Gastrocnemius medialis (tissue), 4 donors: Measurements from ENCODE around the gene CRTAC1.

Experiments used
- CTCF ChIP-seq, 5 experiments: fragments of 450-650 bp in 3 of 5; fragments of 200-600 bp in 2 of 5; sonication (generic) in 2 of 5; IDR thresholded peaks in 4 of 5; conservative IDR thresholded peaks in 1 of 5; 1 replicate in 4 of 5; 2 replicates in 1 of 5; pipeline ENCODE4 v1.5.1; 2016 to 2019; ENCODE audit warnings: antibody characterized with exemption in 5 of 5, mild to moderate bottlenecking in 3 of 5, moderate library complexity in 3 of 5
- POLR2A ChIP-seq, 2 donors: fragments of 450-650 bp; IDR thresholded peaks; one replicate each; pipeline ENCODE4 v1.6.1; 2017; ENCODE audit warnings: antibody characterized with exemption in 2 of 2, mild to moderate bottlenecking in 2 of 2, moderate library complexity in 2 of 2

- no peak for TF ChIP-seq CTCF (IDR thresholded peaks at IDR 0.05 in 4 of 5, conservative IDR thresholded peaks at IDR 0.05 in 1 of 5)
- TF ChIP-seq POLR2A (IDR thresholded peaks at IDR 0.05): no peak
Measured at GRCh38 chr10:98031440-98031839, 1.0 kb upstream of the CRTAC1 start.
